HG02840 (cell line): Measurements from ENCODE around the gene CHST11.

ENCODE experiments used
- ATAC-seq: cut with Tn5 transposase; IDR thresholded peaks from one replicate; pipeline ENCODE4 v1.9.1; 2021; ENCODE audit warnings: mild to moderate bottlenecking, moderate library complexity, moderate number of reproducible peaks; ENCODE audit not compliant: unreplicated experiment, low FRiP score

Gene CHST11

GRCh38 chr12:104426926-104427546, 29.7 kb upstream of the CHST11 start:
- ATAC-seq, result no peak

GRCh38 chr12:104427547-104427938, 29.2 kb upstream of the CHST11 start:
- ATAC-seq, result no peak

GRCh38 chr12:104433061-104433460, 23.7 kb upstream of the CHST11 start:
- no peak for ATAC-seq

GRCh38 chr12:104434129-104434528, 22.6 kb upstream of the CHST11 start:
- ATAC-seq, result no peak

GRCh38 chr12:104435175-104435574, 21.6 kb upstream of the CHST11 start:
- no peak for ATAC-seq

- ATAC-seq, result no peak
Observed at GRCh38 chr12:104435765-104436164, 21.0 kb upstream of the CHST11 start.

- ATAC-seq, result no peak
Observed at GRCh38 chr12:104436790-104437189, 20.0 kb upstream of the CHST11 start.

GRCh38 chr12:104438134-104438533, 18.6 kb upstream of the CHST11 start:
- no peak for ATAC-seq

GRCh38 chr12:104439137-104439536, 17.6 kb upstream of the CHST11 start:
- ATAC-seq, result no peak

GRCh38 chr12:104443008-104443407, 13.7 kb upstream of the CHST11 start:
- ATAC-seq, result no peak

- no peak for ATAC-seq
Observed at GRCh38 chr12:104446646-104447421, 9.9 kb upstream of the CHST11 start.

GRCh38 chr12:104448031-104448430, 8.7 kb upstream of the CHST11 start:
- ATAC-seq, result no peak

GRCh38 chr12:104448451-104448850, 8.3 kb upstream of the CHST11 start:
- no peak for ATAC-seq

GRCh38 chr12:104450700-104451099, 6.0 kb upstream of the CHST11 start:
- no peak for ATAC-seq

GRCh38 chr12:104452087-104452486, 4.7 kb upstream of the CHST11 start:
- no peak for ATAC-seq

- no peak for ATAC-seq
Observed at GRCh38 chr12:104453133-104453532, 3.6 kb upstream of the CHST11 start.

- ATAC-seq, result no peak
Observed at GRCh38 chr12:104454997-104455396, 1.8 kb upstream of the CHST11 start.

- no peak for ATAC-seq
Observed at GRCh38 chr12:104455578-104456416, 951 bp upstream of the CHST11 start.

GRCh38 chr12:104456950-104457745, 400 bp downstream of the CHST11 start:
- peak; percentile 26 for ATAC-seq
